ENCODE measurements around the gene LNX1.

LNX1 gene

GRCh38 chr4:53591372-53591892, at the start of gene LNX1:
TSS of gene LNX1 (minus strand) at chr4:53591486. CDS start at chr4:53574002, 17,484 bp downstream.
- no peak for DNase-seq

- no peak for DNase-seq
Observed at GRCh38 chr4:53640576-53641453, 49.5 kb upstream of the LNX1 start.

- DNase-seq, result no peak
Observed at GRCh38 chr4:53638919-53639318, 47.6 kb upstream of the LNX1 start.

DNA sequence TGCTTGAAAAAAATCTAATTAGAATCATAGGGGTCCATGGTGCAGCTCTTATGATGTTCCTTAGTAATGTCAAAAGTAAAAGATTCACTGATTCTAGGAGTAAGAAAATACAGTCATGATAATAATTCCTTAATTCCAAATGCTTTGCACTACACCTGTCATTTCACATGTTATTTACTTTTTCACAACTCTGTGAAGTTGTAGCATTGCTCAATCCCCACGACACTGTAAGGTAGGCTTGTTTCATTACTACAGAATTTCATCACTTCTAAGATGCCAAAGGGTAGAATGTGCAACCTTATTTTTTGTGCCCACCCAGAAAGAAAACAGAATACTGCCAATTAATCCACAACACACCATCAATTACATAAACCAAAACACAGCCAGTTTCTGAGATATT, 46.1 kb upstream of the LNX1 start:
- no peak for DNase-seq

DNA sequence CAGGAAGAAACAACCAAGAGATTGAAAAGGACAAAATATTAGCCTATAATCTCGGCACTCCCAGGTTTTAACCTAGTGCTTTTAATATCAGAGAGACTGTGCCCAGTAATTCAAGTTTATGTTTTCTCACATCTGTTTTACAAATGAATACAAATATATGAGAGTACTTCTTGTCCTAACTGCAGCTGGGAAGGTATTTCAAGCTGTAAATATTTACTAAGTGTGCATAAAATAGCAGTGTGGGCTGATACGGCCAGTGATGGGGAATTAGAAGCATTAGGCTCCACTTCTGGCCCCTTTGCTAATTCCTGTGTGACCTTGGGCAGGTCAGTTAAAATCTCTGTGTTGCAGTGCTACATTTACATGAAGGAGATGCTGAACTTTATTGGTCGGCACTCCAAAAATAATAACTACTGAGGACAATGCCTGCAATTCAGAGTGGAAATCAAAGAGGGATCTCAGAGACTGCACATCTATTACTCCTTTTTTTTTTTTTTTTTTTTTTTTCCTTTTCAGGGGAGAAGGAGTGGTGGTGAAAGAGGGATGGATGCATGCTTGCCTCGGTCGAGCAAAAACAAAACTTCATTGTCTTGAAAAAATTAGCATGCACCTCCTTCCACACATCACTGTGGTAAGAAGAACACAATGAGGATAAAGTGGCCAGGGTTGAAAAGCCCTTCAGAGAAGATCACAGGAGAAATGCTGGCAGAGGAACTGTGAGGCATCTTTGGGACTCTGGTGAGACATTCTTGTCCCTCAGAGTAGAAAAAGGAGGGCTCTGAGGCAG, 44.6 kb upstream of the LNX1 start:
- DNase-seq, result no peak

GRCh38 chr4:53633608-53634007, 42.3 kb upstream of the LNX1 start:
- peak; percentile 52 for DNase-seq

GRCh38 chr4:53629296-53629695, 38.0 kb upstream of the LNX1 start:
- DNase-seq, result no peak

- no peak for DNase-seq
Observed at GRCh38 chr4:53626491-53626890, 35.2 kb upstream of the LNX1 start.

DNA sequence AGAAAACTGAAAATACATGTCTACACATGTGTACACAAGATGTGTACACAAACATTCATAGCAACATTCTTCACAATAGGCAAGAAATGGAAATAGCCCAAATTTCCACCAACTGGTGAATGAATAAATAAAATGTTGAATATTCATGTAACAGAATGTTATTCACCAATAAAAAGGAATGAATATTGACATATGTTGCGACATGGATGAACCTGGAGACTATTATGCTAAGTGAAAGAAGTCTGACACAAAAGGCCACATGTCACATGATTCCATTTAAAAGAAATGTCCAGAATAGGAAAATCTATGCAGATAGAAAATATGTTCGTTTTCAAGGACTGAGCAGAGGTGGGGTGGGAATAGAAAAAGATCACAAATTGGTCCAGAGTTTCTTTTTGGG, 34.6 kb upstream of the LNX1 start:
- no peak for DNase-seq

GRCh38 chr4:53622739-53623151, 31.5 kb upstream of the LNX1 start:
- no peak for DNase-seq

GRCh38 chr4:53620956-53621355, 29.7 kb upstream of the LNX1 start:
- no peak for DNase-seq

DNA sequence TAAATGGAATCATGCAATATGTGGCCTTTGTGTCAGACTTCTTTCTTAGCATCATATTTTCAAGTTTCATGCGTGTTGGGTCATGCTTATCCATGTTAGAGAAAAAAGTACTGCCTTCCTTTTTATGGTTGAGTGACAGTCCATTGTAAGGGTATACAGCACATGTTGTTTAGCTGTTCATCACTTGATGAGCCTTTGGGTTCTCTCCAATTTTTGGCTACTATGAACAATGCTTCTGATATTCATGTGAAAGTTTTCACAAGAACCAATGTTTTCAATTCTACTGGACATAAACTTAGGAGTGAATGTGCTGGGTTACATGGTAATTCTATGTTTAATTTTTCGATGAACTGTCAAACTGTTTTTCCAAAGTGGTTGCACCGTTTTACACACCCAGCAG, 28.1 kb upstream of the LNX1 start:
- no peak for DNase-seq

GRCh38 chr4:53618321-53618720, 27.0 kb upstream of the LNX1 start:
- no peak for DNase-seq

DNA sequence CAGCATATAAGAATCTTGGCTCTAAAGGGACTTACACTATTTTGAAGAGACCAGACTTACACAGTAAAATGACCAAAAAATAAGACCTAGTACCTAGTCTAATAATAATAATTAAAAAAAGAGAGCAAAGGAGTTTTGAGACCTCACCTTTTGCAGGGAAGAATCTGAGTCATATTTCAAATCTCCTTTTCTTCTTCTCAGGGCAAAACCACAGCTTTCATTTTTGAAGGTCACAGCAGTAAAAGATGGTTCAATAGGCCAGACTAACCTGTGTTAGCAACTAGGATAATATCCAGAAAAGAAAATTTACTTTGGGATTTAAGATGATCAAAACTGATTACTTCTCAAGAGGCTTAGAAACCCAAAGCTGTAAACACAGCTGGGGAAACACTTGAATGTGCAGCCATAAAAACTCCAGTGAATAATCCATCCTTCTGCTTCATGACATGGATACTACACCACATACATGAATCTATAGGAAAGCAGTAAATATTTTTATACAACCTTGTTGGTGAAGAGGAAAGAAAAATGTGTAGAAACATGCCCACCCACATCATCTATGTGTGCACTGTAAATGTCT, 25.9 kb upstream of the LNX1 start:
- no peak for DNase-seq

GRCh38 chr4:53616219-53616618, 24.9 kb upstream of the LNX1 start:
- DNase-seq, result no peak

- DNase-seq, result no peak
Observed at GRCh38 chr4:53614591-53614990, 23.3 kb upstream of the LNX1 start.

DNA sequence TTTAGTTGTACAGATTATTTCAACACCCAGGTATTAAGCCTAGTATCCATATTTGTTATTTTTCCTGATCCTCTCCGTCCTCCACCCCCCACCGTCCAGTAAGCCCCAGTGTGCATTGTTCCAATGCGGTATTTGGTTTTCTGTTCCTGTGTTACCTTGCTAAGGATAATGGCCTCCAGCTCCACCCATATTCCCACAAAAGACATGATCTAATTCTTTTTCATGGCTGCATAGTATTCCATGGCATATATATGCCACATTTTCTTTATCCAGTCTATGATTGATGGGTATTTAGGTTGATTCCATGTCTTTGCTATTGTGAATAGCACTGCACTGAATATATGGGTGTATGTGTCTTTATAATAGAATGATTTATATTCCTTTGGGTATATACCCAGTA, 22.1 kb upstream of the LNX1 start:
- no peak for DNase-seq

- no peak for DNase-seq
Observed at GRCh38 chr4:53608649-53609048, 17.4 kb upstream of the LNX1 start.

DNA sequence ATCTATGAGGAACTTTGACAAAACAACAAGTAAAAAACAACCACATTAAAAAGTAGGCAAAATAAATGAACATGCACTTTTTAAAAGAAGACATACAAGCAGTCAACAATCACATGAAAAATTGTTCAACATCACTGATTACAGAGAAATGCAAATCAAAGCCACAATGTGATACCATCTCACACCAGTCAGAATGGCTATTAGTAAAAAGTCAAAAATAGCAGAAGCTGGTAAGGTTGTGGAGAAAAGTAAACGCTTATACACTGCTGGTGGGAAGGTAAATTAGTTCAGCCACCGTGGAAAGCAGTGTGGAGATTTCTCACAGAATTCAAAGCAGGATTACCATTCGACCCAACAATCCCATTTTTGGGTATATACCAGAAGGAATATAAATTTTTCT, 17.0 kb upstream of the LNX1 start:
- no peak for DNase-seq

- no peak for DNase-seq
Observed at GRCh38 chr4:53605783-53606182, 14.5 kb upstream of the LNX1 start.

DNA sequence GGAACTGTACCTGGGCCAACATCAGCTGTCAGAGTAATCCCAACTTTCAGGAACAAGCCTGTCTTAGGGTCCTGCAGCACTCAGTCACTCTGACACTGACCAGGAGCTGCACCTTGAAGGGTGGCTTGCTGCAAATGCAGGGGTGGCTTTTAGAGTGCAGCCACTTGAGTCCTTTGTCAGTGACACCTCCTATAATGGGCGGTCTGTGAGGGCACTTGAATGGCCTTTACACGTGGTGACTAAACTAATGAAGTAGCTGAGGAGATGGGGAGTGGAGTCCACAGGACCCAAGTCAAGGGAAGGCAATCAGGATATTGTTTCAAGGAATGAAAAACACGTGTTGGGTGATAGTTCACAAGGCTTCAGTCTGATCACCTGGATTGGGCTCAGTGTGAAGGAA, 11.1 kb upstream of the LNX1 start:
- DNase-seq, result no peak

GRCh38 chr4:53601251-53601764, 10.0 kb upstream of the LNX1 start:
- no peak for DNase-seq

DNA sequence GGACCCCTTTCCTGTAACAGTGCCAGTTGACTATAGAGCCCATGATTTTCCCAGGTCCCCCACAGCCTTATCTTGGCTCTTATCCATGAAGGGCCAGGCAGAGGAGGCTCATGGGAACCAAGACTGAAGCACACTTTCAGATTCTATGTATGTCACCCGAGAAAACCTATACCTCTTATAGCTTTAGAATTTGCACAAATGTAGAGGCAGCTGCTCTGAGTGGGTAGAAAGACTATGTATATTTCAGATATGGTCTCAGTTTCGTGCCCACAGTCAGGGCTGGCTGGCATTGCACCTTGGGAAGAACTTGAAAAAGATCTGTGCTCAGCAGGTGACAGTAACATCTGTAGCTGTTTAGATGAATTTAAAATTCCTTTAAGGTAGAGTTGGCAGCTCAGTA, 8.3 kb upstream of the LNX1 start:
- DNase-seq, result no peak

All from GF-D8 (cell line).